Measurements from ENCODE around the gene PPP1R14D.

DNA sequence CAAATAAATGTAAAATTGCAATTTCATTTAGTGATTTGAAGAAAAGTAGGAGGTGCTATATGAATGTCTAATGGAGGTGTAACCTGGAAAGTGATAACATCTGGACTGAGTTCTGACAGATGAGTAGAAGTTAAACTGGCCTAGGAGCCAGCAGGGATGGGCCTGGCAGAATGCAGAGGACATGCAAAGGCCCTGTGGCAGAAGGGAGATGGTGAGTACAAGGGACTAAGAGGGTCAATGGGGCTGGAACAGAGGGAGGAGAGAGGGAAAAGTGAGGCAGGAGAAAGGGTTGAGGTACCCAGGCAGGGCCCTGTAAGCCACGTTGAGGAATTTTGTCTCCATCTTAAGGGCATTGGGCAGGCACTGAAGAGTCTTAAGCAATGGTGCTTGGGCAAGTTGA lies 3.4 kb upstream of the PPP1R14D start:
- TF ChIP-seq POLR2A (IDR thresholded peaks at IDR 0.05) = no peak
- TF ChIP-seq, protein P1, sequence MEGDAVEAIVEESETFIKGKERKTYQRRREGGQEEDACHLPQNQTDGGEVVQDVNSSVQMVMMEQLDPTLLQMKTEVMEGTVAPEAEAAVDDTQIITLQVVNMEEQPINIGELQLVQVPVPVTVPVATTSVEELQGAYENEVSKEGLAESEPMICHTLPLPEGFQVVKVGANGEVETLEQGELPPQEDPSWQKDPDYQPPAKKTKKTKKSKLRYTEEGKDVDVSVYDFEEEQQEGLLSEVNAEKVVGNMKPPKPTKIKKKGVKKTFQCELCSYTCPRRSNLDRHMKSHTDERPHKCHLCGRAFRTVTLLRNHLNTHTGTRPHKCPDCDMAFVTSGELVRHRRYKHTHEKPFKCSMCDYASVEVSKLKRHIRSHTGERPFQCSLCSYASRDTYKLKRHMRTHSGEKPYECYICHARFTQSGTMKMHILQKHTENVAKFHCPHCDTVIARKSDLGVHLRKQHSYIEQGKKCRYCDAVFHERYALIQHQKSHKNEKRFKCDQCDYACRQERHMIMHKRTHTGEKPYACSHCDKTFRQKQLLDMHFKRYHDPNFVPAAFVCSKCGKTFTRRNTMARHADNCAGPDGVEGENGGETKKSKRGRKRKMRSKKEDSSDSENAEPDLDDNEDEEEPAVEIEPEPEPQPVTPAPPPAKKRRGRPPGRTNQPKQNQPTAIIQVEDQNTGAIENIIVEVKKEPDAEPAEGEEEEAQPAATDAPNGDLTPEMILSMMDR (IDR thresholded peaks at IDR 0.05) = no peak
